DOHH2 (cell line): ENCODE data around the gene CRYBG1.

Experiments used
- CTCF ChIP-seq: fragments of 200-600 bp; sonication (generic); IDR thresholded peaks from one replicate; pipeline ENCODE4 v1.5.1; 2014; ENCODE audit warnings: antibody characterized with exemption, mild to moderate bottlenecking, low read depth, low read length; ENCODE audit not compliant: poor library complexity, severe bottlenecking
- EZH2phosphoT487 ChIP-seq: fragments of 200-600 bp; sonication (generic); IDR thresholded peaks from 2 replicates; pipeline ENCODE4 v1.6.1; 2017; ENCODE audit warnings: borderline replicate concordance, mild to moderate bottlenecking, antibody characterized with exemption, low read length, moderate library complexity, mixed read lengths

DNA sequence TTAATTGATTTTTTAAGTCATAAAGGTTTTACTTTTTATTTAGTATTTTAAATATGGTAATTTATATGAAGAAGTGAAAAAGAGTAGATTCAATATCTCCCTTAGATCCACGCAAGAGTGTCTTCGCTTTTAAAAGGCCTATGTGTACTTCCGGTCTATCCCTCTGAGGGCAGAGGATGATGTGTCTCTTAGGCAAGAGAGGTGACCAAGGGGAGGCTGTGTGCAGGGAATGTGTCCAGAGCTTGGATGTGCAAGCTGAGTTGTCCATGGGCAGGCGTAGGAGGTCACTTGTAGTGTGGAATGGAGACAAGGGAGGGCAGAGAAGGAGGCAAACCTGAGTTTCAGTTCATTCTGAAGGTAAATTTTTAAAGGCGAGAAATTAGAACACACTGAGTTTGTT, 113.9 kb downstream of the CRYBG1 start:
- no peak for TF ChIP-seq CTCF
- TF ChIP-seq EZH2phosphoT487, result no peak
